A549 (cell line): ENCODE data around the gene SHCBP1L.

ENCODE experiments used
- BHLHE40 ChIP-seq: IDR thresholded peaks from 2 replicates; pipeline ENCODE4 v1.6.1; 2012; ENCODE audit warnings: low read depth, low read length, inconsistent platforms
- CTCF ChIP-seq: fragments of >200 bp; sonication (Bioruptor Twin); formaldehyde crosslinking; IDR thresholded peaks from 3 replicates; pipeline ENCODE4 v1.5.1; 2016
- JUN ChIP-seq, 2 experiments: fragments of >200 bp; sonication (Bioruptor Twin); formaldehyde crosslinking; IDR thresholded peaks; 2 replicates in 1 of 2; 3 replicates in 1 of 2; pipeline ENCODE4 v1.6.1; 2016 to 2017
- KDM1A ChIP-seq: fragments of 200-600 bp; sonication (generic); IDR thresholded peaks from 2 replicates; pipeline ENCODE4 v1.6.1; 2016; ENCODE audit warnings: low read depth, mild to moderate bottlenecking
- POLR2A ChIP-seq: IDR thresholded peaks from 2 replicates; pipeline ENCODE4 v1.6.1; 2012; ENCODE audit warnings: mild to moderate bottlenecking, low read length
- RAD21 ChIP-seq, 2 experiments: fragments of >200 bp in 1 of 2; sonication (Bioruptor Twin) in 1 of 2; formaldehyde crosslinking in 1 of 2; IDR thresholded peaks in 1 of 2; conservative IDR thresholded peaks in 1 of 2; 2 replicates in 1 of 2; 3 replicates in 1 of 2; pipeline ENCODE4 v1.6.1; 2012 to 2018; ENCODE audit warnings: inconsistent platforms in 1 of 2
- RCOR1 ChIP-seq: fragments of 150-350 bp; IDR thresholded peaks from 2 replicates; pipeline ENCODE4 v1.6.1; 2014; ENCODE audit warnings: antibody characterized with exemption, low read length, low read depth
- REST ChIP-seq: fragments of 200-600 bp; sonication (generic); IDR thresholded peaks from 2 replicates; pipeline ENCODE4 v1.6.1; 2016; ENCODE audit warnings: antibody characterized with exemption, mild to moderate bottlenecking, moderate library complexity
- RFX5 ChIP-seq: fragments of 450-650 bp; IDR thresholded peaks from 2 replicates; pipeline ENCODE4 v1.7.1; 2014; ENCODE audit warnings: antibody characterized with exemption, mild to moderate bottlenecking, moderate library complexity
- SMC3 ChIP-seq: fragments of >200 bp; sonication (Bioruptor Twin); formaldehyde crosslinking; IDR thresholded peaks from 3 replicates; pipeline ENCODE4 v1.6.1; 2018; ENCODE audit warnings: inconsistent platforms
- ZFP36 ChIP-seq: fragments of 450-650 bp; IDR thresholded peaks from 2 replicates; pipeline ENCODE4 v1.6.1; 2014; ENCODE audit warnings: borderline replicate concordance; ENCODE audit not compliant: partially characterized antibody
- ZNF302 ChIP-seq: fragments of 250-450 bp; sonication (Bioruptor Pico); IDR thresholded peaks from 2 replicates; pipeline ENCODE4 v1.9.0; 2021; ENCODE audit warnings: inconsistent platforms, mild to moderate bottlenecking, moderate library complexity
- TF ChIP-seq, protein P1 (sequence below): fragments of 150-350 bp; IDR thresholded peaks from 2 replicates; pipeline ENCODE4 v1.6.1; 2014; ENCODE audit warnings: low read depth, mild to moderate bottlenecking, low read length
- TF ChIP-seq, protein P2 (sequence below): fragments of 450-650 bp; IDR thresholded peaks from 2 replicates; pipeline ENCODE4 v1.6.1; 2014; ENCODE audit warnings: antibody characterized with exemption

DNA sequence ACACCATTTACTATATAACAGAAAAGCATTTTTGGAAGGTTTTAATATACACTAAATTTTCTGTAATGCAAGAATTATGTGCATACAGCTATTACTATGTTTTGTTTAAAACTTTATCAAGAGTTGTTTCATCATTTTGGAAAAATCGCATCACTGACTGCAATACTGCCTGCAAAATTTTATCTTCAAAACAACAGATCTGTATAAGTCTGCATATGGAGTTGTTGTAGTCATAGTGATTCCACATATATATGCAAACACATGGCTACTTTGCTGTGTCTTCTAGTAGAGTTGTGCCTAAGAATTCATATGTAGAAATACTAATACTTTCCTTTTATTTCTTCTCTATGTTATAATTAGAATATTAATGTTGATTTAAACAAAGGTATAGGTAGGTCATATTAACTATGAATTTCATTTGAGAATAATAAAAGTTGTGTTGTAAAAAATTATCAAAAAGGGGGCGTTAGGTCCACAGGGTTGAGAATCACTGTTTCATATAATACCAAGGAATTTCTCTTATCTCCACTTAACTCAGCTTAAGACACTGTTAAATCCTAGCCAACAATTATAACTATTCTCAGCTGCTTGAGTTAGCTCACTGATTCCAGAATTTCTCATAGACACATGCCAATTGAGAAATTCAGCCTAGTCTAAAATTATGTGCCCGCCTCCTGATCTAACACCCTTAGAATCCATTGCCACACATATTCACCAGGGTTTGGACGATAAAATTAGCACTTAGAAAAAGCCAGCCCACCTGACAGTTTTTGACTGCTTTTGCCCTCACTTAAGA lies 47.4 kb upstream of the SHCBP1L start:
- TF ChIP-seq POLR2A (no peak), CTCF (no peak), REST (no peak), RAD21 (conservative IDR thresholded peaks at IDR 0.05 in 1 of 2, IDR thresholded peaks at IDR 0.05 in 1 of 2) (no peak), JUN (IDR thresholded peaks at IDR 0.05) (no peak), KDM1A (no peak), BHLHE40 (no peak), RFX5 (no peak), RCOR1 (no peak), SMC3 (no peak), ZNF302 (CRISPR knock-in tag) (no peak), ZFP36 (no peak)
- TF ChIP-seq, protein P1, sequence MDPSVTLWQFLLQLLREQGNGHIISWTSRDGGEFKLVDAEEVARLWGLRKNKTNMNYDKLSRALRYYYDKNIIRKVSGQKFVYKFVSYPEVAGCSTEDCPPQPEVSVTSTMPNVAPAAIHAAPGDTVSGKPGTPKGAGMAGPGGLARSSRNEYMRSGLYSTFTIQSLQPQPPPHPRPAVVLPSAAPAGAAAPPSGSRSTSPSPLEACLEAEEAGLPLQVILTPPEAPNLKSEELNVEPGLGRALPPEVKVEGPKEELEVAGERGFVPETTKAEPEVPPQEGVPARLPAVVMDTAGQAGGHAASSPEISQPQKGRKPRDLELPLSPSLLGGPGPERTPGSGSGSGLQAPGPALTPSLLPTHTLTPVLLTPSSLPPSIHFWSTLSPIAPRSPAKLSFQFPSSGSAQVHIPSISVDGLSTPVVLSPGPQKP: no peak
- TF ChIP-seq, protein P2, sequence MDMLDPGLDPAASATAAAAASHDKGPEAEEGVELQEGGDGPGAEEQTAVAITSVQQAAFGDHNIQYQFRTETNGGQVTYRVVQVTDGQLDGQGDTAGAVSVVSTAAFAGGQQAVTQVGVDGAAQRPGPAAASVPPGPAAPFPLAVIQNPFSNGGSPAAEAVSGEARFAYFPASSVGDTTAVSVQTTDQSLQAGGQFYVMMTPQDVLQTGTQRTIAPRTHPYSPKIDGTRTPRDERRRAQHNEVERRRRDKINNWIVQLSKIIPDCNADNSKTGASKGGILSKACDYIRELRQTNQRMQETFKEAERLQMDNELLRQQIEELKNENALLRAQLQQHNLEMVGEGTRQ: no peak
